GM12801 (cell line): ENCODE measurements around the gene ABCB8.

Experiments used
- TF ChIP-seq, protein P1 (sequence below): IDR thresholded peaks from one replicate; pipeline ENCODE4 v1.5.1; 2011; ENCODE audit warnings: control low read depth; ENCODE audit not compliant: insufficient read length; ENCODE audit errors: extremely low read depth

Gene ABCB8

DNA sequence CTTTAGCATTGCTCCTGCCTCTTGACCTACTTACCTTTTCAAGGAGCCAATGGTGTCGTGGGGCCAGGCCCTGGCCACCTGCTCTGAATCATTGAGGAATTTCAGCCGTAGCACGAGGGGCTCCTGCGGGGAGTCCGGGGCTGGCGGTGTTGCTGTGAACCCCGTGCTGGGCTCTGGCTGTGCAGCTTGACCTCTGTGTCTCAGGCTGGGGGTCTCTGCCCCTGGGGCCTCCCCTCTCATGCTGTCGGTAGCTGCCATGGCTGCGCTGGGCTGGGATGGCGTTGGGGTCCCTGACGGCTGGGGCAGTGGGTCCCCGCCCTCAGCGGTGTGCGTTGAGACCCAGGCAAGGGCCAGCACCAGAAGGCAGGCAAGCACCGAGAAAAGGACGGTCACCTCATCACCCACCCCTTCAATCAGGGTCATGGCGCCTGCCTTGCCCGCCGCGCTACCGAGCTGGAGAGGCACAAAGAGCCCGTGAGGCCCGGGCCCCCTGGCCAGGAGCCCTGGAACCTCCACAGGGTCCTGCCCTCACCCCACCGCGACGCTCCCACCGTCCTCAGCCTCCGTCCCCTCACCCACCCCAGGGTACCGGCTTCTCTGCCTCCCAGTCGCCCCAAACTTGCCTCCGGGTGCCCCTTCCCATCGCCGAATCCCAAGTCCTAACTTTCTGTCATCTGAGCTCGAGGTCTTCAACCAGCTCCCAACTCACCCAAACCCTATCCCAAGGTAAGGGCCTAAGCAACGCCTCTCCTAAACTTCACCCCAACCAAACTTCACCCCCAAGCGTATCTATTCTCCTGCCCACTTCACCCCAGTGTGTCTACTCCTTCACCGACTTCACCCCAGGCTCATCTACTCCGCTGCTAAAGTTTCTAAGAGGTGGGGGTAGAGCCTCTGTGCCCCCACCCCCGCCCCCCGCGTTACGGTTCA is 54.2 kb downstream of the ABCB8 start:
- TF ChIP-seq, protein P1, sequence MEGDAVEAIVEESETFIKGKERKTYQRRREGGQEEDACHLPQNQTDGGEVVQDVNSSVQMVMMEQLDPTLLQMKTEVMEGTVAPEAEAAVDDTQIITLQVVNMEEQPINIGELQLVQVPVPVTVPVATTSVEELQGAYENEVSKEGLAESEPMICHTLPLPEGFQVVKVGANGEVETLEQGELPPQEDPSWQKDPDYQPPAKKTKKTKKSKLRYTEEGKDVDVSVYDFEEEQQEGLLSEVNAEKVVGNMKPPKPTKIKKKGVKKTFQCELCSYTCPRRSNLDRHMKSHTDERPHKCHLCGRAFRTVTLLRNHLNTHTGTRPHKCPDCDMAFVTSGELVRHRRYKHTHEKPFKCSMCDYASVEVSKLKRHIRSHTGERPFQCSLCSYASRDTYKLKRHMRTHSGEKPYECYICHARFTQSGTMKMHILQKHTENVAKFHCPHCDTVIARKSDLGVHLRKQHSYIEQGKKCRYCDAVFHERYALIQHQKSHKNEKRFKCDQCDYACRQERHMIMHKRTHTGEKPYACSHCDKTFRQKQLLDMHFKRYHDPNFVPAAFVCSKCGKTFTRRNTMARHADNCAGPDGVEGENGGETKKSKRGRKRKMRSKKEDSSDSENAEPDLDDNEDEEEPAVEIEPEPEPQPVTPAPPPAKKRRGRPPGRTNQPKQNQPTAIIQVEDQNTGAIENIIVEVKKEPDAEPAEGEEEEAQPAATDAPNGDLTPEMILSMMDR: no peak

DNA sequence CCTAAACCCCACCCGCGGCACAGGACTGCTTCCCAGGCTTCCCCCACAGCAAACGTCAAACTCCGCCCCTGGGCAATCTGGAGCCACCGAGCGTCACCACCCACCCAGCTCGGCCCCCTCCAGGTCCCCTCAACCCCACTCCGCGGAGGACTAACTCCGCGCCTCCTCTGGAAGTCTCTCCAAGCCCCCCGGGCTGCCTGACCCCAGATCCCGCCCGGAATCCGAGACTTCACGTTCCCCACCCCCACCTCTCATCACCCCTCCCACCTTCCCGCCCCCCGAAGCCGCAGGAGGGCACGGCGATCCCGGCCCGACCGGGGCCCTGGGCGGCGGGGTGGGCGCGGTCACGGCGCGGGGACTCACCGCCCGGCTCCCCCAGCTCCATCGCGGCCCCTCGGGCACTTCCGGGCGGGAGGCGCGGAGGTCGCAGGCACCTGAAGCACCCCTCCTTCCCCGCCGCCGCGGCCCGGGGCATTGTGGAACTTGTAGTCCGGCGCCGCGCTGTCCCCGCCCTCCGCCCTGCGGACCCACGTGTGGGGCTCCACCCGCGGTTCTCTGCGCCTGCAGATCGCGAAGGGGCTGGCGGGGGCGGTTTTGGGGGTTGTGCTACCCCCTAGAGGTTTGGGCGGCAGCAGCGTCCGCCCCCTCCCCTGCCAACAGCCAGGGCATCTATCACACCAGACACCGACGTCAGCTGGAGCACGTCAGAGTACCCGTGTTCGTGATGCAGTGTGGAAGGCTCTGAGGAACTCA is 55.0 kb downstream of the ABCB8 start, which contains the start of gene TMUB1:
Gene TMUB1, minus strand, starts transcription at position 423 of the 753 bp plus-strand sequence. CDS start 930 bp downstream, outside the sequence.
- TF ChIP-seq, protein P1: no peak

DNA sequence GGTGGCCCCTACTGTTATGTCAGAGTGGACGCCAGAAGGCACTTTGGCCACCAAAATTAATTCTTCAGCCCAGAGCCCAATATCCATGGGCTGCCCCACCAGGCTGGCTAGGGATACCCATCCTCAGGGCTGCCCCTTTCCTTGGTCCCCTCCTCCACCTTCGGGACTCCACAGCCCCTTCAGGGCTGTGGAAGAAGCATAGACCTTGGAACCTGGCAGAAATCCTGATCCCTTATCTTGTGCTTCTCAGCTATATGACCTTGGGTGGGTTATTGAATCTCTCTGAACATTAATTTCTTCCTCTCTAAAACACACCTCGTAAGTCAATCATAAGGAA is 55.5 kb downstream of the ABCB8 start:
- TF ChIP-seq, protein P1: no peak

DNA sequence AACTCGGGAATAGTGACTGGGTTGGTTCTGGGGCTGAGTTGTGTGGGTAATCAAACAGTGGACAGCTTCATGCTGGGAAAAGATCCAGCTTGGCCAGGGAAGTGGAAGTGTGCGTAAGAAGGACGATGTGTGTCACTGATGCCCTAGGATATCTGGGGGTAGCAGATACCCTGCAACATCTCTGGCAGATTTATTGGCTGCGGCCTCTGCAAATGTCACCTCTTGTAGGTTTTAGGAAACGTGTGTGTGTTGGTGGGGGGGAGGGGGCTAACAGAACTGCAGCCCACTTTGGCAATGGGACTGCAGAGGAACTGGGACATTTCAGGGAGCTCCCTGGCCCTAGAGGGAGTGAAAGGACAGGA is 57.1 kb downstream of the ABCB8 start:
- TF ChIP-seq, protein P1: no peak

DNA sequence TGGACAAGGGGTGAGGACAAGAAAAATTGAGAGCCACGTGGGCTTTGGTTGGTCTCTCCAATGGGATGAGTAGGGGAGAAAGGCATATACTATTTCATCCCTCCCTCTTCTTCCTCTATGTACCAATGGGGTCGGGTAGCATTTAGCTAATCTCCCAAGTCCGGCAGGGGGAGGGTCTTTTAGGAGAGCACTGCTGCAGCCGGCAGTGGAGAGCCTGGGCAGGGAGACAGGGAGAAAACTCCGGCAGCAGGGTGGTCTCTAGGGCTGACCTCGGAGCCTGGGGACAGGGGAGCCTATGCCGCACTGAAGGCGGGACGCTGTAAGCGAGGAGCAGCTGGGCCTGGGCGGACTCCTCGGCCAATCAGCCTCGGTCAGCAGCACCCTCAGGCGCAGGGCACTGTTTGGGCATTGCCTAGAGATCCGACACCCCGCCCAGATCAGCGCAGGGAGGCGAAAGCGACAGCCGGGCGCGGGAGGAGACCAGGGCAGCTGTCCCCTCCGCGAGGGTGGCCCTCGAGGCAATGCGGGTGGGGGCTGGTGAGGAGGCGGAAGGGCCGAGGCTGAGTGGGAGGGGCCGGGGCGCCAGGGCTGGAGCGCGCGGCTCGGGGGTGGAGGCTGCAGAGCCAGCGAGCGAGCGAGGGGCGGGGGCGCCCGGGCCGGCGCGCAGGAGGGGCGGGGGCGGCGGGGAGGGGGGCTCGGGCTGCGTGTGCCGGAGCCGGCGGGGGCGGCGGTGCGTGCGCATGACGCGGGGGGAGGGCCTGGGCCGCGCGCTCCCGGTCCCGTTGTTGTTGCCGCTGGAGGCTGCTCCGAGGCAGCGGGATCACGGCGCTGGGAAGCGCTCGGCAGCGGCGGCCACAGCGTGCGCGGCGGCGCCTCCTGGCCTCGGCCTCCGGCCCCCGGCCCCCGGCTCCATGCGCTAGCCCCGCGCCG is 57.7 kb downstream of the ABCB8 start, which contains the start of gene AGAP3:
Gene AGAP3, plus strand, starts transcription at position 785 of the 930 bp plus-strand sequence. CDS start 267 bp downstream, outside the sequence.
- TF ChIP-seq, protein P1: no peak

DNA sequence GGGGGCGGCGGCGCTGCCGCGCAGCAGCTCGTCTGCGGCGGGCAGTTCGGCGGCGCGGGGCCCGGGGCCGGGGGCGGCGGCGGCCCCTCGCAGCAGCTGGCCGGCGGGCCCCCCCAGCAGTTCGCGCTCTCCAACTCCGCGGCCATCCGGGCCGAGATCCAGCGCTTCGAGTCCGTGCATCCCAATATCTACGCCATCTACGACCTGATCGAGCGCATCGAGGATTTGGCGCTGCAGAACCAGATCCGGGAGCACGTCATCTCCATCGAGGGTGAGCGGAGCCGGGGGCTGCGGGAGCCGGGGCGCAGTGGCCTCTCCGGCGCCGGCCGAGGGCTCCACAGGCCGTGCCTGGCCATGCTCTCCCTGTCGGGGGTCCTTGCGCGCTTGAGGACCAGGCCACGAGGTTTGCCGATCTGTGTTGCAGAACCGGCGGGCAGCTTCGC is 58.6 kb downstream of the ABCB8 start:
- TF ChIP-seq, protein P1: no peak
